ENCODE data around the gene S1PR3. TPM values are rescaled to one million over a fixed set of nuclear protein-coding genes. Genes with fewer than 3 reads are reported as not detected.
A peak's percentile ranks its signal among the peaks of the same experiment; 100 is the strongest.

S1PR3 gene
- polyA plus RNA-seq, 1 experiment: 33.1 TPM

DNA sequence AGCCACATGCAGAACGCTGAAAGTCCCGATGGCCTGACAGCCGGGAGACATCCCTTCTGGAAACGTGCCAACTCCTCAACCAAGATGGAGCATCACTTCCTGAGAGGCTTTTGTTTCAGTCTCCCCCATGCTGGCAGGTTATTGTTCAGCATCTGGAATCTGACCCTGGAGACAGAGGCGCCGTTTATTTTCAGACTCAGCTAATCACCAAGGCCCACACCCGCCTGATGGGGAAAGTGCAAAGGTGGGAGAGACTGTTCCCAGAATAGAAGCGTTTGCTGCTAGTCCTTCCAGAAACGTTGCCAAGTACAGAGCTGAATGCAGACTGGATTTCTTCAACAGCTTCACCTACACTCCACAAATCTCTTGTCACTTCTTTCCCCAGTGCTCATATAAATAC lies 41.8 kb upstream of the S1PR3 start:
- ChIA-PET POLR2A (no interaction called here), CTCF (no interaction called here)
- Histone ChIP-seq H3K9me3 (ENCODE audit: control insufficient read depth, insufficient read depth, low read length) (peaks cover 2% of the 10 kb centered on the region), H3K27me3 (ENCODE audit: control insufficient read depth, insufficient read depth, low read length) (no peaks in the 10 kb centered on the region), H3K27ac (ENCODE audit: low read depth, low read length) (no peak overlapping the region), H3K4me3 (ENCODE audit: low read depth, low read length) (no peak overlapping the region)
- TF ChIP-seq, protein P1, sequence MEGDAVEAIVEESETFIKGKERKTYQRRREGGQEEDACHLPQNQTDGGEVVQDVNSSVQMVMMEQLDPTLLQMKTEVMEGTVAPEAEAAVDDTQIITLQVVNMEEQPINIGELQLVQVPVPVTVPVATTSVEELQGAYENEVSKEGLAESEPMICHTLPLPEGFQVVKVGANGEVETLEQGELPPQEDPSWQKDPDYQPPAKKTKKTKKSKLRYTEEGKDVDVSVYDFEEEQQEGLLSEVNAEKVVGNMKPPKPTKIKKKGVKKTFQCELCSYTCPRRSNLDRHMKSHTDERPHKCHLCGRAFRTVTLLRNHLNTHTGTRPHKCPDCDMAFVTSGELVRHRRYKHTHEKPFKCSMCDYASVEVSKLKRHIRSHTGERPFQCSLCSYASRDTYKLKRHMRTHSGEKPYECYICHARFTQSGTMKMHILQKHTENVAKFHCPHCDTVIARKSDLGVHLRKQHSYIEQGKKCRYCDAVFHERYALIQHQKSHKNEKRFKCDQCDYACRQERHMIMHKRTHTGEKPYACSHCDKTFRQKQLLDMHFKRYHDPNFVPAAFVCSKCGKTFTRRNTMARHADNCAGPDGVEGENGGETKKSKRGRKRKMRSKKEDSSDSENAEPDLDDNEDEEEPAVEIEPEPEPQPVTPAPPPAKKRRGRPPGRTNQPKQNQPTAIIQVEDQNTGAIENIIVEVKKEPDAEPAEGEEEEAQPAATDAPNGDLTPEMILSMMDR (IDR thresholded peaks at IDR 0.05; ENCODE audit: low read depth, low read length): no peak
- DNase-seq (ENCODE audit: low read depth, low spot score): no peak

GRCh38 chr9:88949961-88950340 lies 41.3 kb upstream of the S1PR3 start:
- Histone ChIP-seq H3K27ac (ENCODE audit: low read depth, low read length) (peak overlapping the region; percentile 48), H3K9me3 (ENCODE audit: control insufficient read depth, insufficient read depth, low read length) (peaks cover 6% of the 10 kb centered on the region), H3K27me3 (ENCODE audit: control insufficient read depth, insufficient read depth, low read length) (peaks cover 2% of the 10 kb centered on the region), H3K4me3 (ENCODE audit: low read depth, low read length) (peak overlapping the region; percentile 3; the same call in 1 of the 2 replicates)
- no peak for DNase-seq (ENCODE audit: low read depth, low spot score)
- CTCF ChIA-PET: interaction anchor here (0.6 kb wide), 1 partner anchor 576 kb away, joined by 7 read pairs; no protein-coding TSS in a partner anchor
- POLR2A ChIA-PET: no interaction called here
- TF ChIP-seq, protein P1 (IDR thresholded peaks at IDR 0.05; ENCODE audit: low read depth, low read length): no peak

- Histone ChIP-seq H3K4me3 (ENCODE audit: low read depth, low read length) (peak overlapping the region; percentile 3), H3K27ac (ENCODE audit: low read depth, low read length) (peak overlapping the region; percentile 48), H3K27me3 (ENCODE audit: control insufficient read depth, insufficient read depth, low read length) (peaks cover 7% of the 10 kb centered on the region), H3K9me3 (ENCODE audit: control insufficient read depth, insufficient read depth, low read length) (peaks cover 6% of the 10 kb centered on the region)
- ChIA-PET POLR2A (no interaction called here), CTCF (interaction anchor here (0.6 kb wide), 1 partner anchor 577 kb away, joined by 7 read pairs; no protein-coding TSS in a partner anchor)
- DNase-seq (ENCODE audit: low read depth, low spot score): no peak
- TF ChIP-seq, protein P1 (IDR thresholded peaks at IDR 0.05; ENCODE audit: low read depth, low read length): no peak
These were observed 40.7 kb upstream of the S1PR3 start for GRCh38 chr9:88950341-88951154.

- Histone ChIP-seq H3K4me3 (ENCODE audit: low read depth, low read length) (no peak overlapping the region), H3K27me3 (ENCODE audit: control insufficient read depth, insufficient read depth, low read length) (peaks cover 8% of the 10 kb centered on the region), H3K27ac (ENCODE audit: low read depth, low read length) (no peak overlapping the region), H3K9me3 (ENCODE audit: control insufficient read depth, insufficient read depth, low read length) (peaks cover 6% of the 10 kb centered on the region)
- no peak for DNase-seq (ENCODE audit: low read depth, low spot score)
- CTCF ChIA-PET: no interaction called here
- TF ChIP-seq, protein P1 (IDR thresholded peaks at IDR 0.05; ENCODE audit: low read depth, low read length): no peak
- POLR2A ChIA-PET: no interaction called here
These were observed 40.1 kb upstream of the S1PR3 start for GRCh38 chr9:88951155-88951542.

DNA sequence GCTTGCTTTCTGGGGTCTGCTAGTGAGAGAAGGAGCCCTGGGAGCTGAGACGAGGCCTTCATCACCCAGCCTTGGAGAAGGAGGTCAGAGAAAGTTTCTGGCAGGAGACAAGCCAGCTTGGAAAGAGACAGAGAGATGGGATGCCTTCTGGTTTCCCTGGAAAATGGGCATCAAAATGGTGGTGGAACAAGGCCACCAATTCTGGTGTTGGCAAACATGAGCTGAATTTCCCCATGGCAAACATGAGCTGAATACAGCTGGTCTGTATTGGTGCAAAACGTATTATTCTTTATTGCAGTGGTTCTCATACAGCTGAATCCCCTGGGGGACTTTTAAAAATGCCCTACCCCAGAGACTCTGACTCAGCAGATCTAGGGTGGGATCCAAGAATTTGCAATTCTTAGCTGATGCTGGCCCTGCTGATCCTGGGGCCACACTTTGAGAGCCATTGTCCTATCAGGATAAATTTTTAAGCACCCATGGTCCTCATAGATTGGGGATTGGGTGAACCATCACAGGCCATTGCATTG lies 39.1 kb upstream of the S1PR3 start:
- POLR2A ChIA-PET: no interaction called here
- DNase-seq (ENCODE audit: low read depth, low spot score): no peak
- H3K27me3 ChIP-seq (ENCODE audit: control insufficient read depth, insufficient read depth, low read length): peaks cover 14% of the 10 kb centered on the region
- TF ChIP-seq, protein P1 (IDR thresholded peaks at IDR 0.05; ENCODE audit: low read depth, low read length): no peak
- peaks cover 6% of the 10 kb centered on the region for H3K9me3 ChIP-seq (ENCODE audit: control insufficient read depth, insufficient read depth, low read length)
- no peak overlapping the region for H3K27ac ChIP-seq (ENCODE audit: low read depth, low read length)
- no peak overlapping the region for H3K4me3 ChIP-seq (ENCODE audit: low read depth, low read length)
- CTCF ChIA-PET: interaction anchor here (0.6 to 0.9 kb wide), 2 partner anchors 291 to 642 kb away, joined by 3 to 4 read pairs; no protein-coding TSS in a partner anchor
